ENCODE data around the gene FSTL4.

GRCh38 chr5:133220851-133221674, 391.3 kb downstream of the FSTL4 start:
- TF ChIP-seq CTCF (IDR thresholded peaks at IDR 0.05) (no peak), POLR2AphosphoS5 (IDR thresholded peaks at IDR 0.05) (no peak)

Data from prostate gland (tissue), 2 donors.